Activated T-helper 2 cell treated with anti-CD3 and anti-CD28 coated beads, Interferon-gamma antibody, Interleukin-2, Interleukin-4, amounts not matched to agents 10 μg/mL and 5 μg/mL and 100 μg/mL, durations not matched to agents 14 hours and 24 hours and 36 hours (primary cell): ENCODE results near the gene FAM174C. TPM values are rescaled to one million over a fixed set of nuclear protein-coding genes. Genes with fewer than 3 reads are reported as not detected.

Experiments used
- DNase-seq: peaks from one replicate; pipeline ENCODE4 v3.0.0; 2021; ENCODE audit warnings: low spot score
- H3K27ac Mint-ChIP-seq: one replicate; pipeline ENCODE4 v1.8.0; 2021; ENCODE audit warnings: mixed read lengths
- H3K27me3 Mint-ChIP-seq: one replicate; pipeline ENCODE4 v1.8.0; 2021; ENCODE audit warnings: low read depth, mixed read lengths
- H3K36me3 Mint-ChIP-seq: one replicate; pipeline ENCODE4 v1.8.0; 2021; ENCODE audit warnings: low read depth, mixed read lengths
- H3K4me1 Mint-ChIP-seq: one replicate; pipeline ENCODE4 v1.8.0; 2021; ENCODE audit warnings: low read depth, mixed read lengths
- H3K4me3 Mint-ChIP-seq: one replicate; pipeline ENCODE4 v1.8.0; 2021; ENCODE audit warnings: low read depth, mild to moderate bottlenecking, moderate library complexity, mixed read lengths
- H3K9me3 Mint-ChIP-seq: one replicate; pipeline ENCODE4 v1.8.0; 2021; ENCODE audit warnings: mixed read lengths
- intact Hi-C: fragments of 100-400 bp; cut with micrococcal nuclease; formaldehyde crosslinking; loops from one replicate; pipeline ENCODE4 v1.15.1; 2023
- total RNA-seq: library from RNA; stranded (reverse); gene quantifications from 2 replicates; pipeline ENCODE4 v1.2.3, GENCODE V29; 2022

Gene FAM174C
- 91.7 and 99.4 TPM in 2 replicates for total RNA-seq

GRCh38 chr19:1275260-1275975, at the start of gene FAM174C:
Gene FAM174C (plus strand): TSS chr19:1275530. CDS start chr19:1275550, 20 bp downstream.
- DNase-seq: peak; percentile 93
- intact Hi-C loops: loop anchor here (5.0 to 10.0 kb wide), 3 partner anchors 107 to 239 kb away; partner anchors contain the start of genes ADAMTSL5, DAZAP1, GAMT and NDUFS7
- peaks cover 70% of the 10 kb centered on the region for H3K36me3 Mint-ChIP-seq
- H3K27me3 Mint-ChIP-seq: no peaks in the 10 kb centered on the region
- H3K4me1 Mint-ChIP-seq: peaks cover 37% of the 10 kb centered on the region
- peak within 1 kb of the TSS; percentile 96 for H3K27ac Mint-ChIP-seq
- peak within 1 kb of the TSS; percentile 92 for H3K4me3 Mint-ChIP-seq
- no peaks in the 10 kb centered on the region for H3K9me3 Mint-ChIP-seq

- intact Hi-C loops: no loop called here
- Mint-ChIP-seq H3K4me1 (no peaks in the 10 kb centered on the region), H3K4me3 (no peak overlapping the region), H3K9me3 (no peaks in the 10 kb centered on the region), H3K27me3 (no peaks in the 10 kb centered on the region), H3K27ac (no peak overlapping the region), H3K36me3 (no peaks in the 10 kb centered on the region)
- no peak for DNase-seq
Observed at GRCh38 chr19:1226227-1226518, 49.2 kb upstream of the FAM174C start.

GRCh38 chr19:1226522-1227303, 48.6 kb upstream of the FAM174C start:
- no peaks in the 10 kb centered on the region for H3K9me3 Mint-ChIP-seq
- no peaks in the 10 kb centered on the region for H3K27me3 Mint-ChIP-seq
- H3K27ac Mint-ChIP-seq: no peak overlapping the region
- intact Hi-C loops: no loop called here
- DNase-seq: no peak
- no peak overlapping the region for H3K4me3 Mint-ChIP-seq
- no peaks in the 10 kb centered on the region for H3K4me1 Mint-ChIP-seq
- no peaks in the 10 kb centered on the region for H3K36me3 Mint-ChIP-seq

- intact Hi-C loops: no loop called here
Observed at GRCh38 chr19:1227304-1228054, 47.9 kb upstream of the FAM174C start.

GRCh38 chr19:1228161-1228957, 47.0 kb upstream of the FAM174C start:
- Mint-ChIP-seq H3K27ac (no peak overlapping the region), H3K27me3 (no peaks in the 10 kb centered on the region), H3K4me1 (no peaks in the 10 kb centered on the region), H3K9me3 (no peaks in the 10 kb centered on the region), H3K36me3 (no peaks in the 10 kb centered on the region), H3K4me3 (no peak overlapping the region)
- DNase-seq: no peak
- intact Hi-C loops: no loop called here

More at GRCh38 chr19:1227304-1228054, 47.9 kb upstream of the FAM174C start:
- H3K36me3 Mint-ChIP-seq: no peaks in the 10 kb centered on the region
- H3K4me3 Mint-ChIP-seq: no peak overlapping the region
- H3K27me3 Mint-ChIP-seq: no peaks in the 10 kb centered on the region
- H3K9me3 Mint-ChIP-seq: no peaks in the 10 kb centered on the region
- no peak for DNase-seq
- no peak overlapping the region for H3K27ac Mint-ChIP-seq
- H3K4me1 Mint-ChIP-seq: no peaks in the 10 kb centered on the region

- no peaks in the 10 kb centered on the region for H3K9me3 Mint-ChIP-seq
- no peak overlapping the region for H3K4me3 Mint-ChIP-seq
- intact Hi-C loops: no loop called here
- no peaks in the 10 kb centered on the region for H3K4me1 Mint-ChIP-seq
- H3K27ac Mint-ChIP-seq: no peak overlapping the region
- DNase-seq: no peak
- H3K27me3 Mint-ChIP-seq: no peaks in the 10 kb centered on the region
- H3K36me3 Mint-ChIP-seq: no peaks in the 10 kb centered on the region
Observed at GRCh38 chr19:1229056-1229923, 46.0 kb upstream of the FAM174C start.

GRCh38 chr19:1229924-1230782, 45.2 kb upstream of the FAM174C start:
- H3K9me3 Mint-ChIP-seq: no peaks in the 10 kb centered on the region
- no peak for DNase-seq
- H3K4me3 Mint-ChIP-seq: no peak overlapping the region
- intact Hi-C loops: no loop called here
- no peak overlapping the region for H3K27ac Mint-ChIP-seq
- H3K4me1 Mint-ChIP-seq: no peaks in the 10 kb centered on the region
- H3K36me3 Mint-ChIP-seq: no peaks in the 10 kb centered on the region
- H3K27me3 Mint-ChIP-seq: no peaks in the 10 kb centered on the region

- Mint-ChIP-seq H3K4me3 (no peak overlapping the region), H3K36me3 (no peaks in the 10 kb centered on the region)
Observed at GRCh38 chr19:1230783-1231489, 44.4 kb upstream of the FAM174C start.

GRCh38 chr19:1231729-1232637, 43.3 kb upstream of the FAM174C start:
- Mint-ChIP-seq H3K27me3 (no peaks in the 10 kb centered on the region), H3K36me3 (no peaks in the 10 kb centered on the region), H3K9me3 (no peaks in the 10 kb centered on the region), H3K4me3 (no peak overlapping the region), H3K27ac (no peak overlapping the region), H3K4me1 (no peaks in the 10 kb centered on the region)
- DNase-seq: no peak
- intact Hi-C loops: no loop called here

More at GRCh38 chr19:1230783-1231489, 44.4 kb upstream of the FAM174C start:
- H3K9me3 Mint-ChIP-seq: no peaks in the 10 kb centered on the region
- no peaks in the 10 kb centered on the region for H3K27me3 Mint-ChIP-seq
- DNase-seq: no peak
- intact Hi-C loops: no loop called here
- H3K4me1 Mint-ChIP-seq: no peaks in the 10 kb centered on the region
- H3K27ac Mint-ChIP-seq: no peak overlapping the region

- no peak for DNase-seq
- no peaks in the 10 kb centered on the region for H3K9me3 Mint-ChIP-seq
- no peaks in the 10 kb centered on the region for H3K27me3 Mint-ChIP-seq
- intact Hi-C loops: no loop called here
- H3K27ac Mint-ChIP-seq: no peak overlapping the region
- H3K4me3 Mint-ChIP-seq: no peak overlapping the region
- no peaks in the 10 kb centered on the region for H3K4me1 Mint-ChIP-seq
- H3K36me3 Mint-ChIP-seq: no peaks in the 10 kb centered on the region
Observed at GRCh38 chr19:1232652-1233072, 42.7 kb upstream of the FAM174C start.
